Daoy (cell line): ENCODE measurements around the gene GRIK1. TPM values are rescaled to one million over a fixed set of nuclear protein-coding genes. Genes with fewer than 3 reads are reported as not detected.

ENCODE experiments used
- DNase-seq: peaks from one replicate; pipeline ENCODE4 v3.0.0-alpha.2; 2015; ENCODE audit warnings: low read depth
- total RNA-seq: library from RNA; depleted of rRNA; stranded (reverse); fragments of >200 nt; shearing (Covaris generic); gene quantifications from 2 replicates; pipeline ENCODE4 v1.2.3, GENCODE V29; 2014

GRIK1 gene
- total RNA-seq, 1 experiment from 2014 or later, result not detected

- no peak for DNase-seq
Measured at GRCh38 chr21:29642551-29643245, 297.1 kb downstream of the GRIK1 start.

DNA sequence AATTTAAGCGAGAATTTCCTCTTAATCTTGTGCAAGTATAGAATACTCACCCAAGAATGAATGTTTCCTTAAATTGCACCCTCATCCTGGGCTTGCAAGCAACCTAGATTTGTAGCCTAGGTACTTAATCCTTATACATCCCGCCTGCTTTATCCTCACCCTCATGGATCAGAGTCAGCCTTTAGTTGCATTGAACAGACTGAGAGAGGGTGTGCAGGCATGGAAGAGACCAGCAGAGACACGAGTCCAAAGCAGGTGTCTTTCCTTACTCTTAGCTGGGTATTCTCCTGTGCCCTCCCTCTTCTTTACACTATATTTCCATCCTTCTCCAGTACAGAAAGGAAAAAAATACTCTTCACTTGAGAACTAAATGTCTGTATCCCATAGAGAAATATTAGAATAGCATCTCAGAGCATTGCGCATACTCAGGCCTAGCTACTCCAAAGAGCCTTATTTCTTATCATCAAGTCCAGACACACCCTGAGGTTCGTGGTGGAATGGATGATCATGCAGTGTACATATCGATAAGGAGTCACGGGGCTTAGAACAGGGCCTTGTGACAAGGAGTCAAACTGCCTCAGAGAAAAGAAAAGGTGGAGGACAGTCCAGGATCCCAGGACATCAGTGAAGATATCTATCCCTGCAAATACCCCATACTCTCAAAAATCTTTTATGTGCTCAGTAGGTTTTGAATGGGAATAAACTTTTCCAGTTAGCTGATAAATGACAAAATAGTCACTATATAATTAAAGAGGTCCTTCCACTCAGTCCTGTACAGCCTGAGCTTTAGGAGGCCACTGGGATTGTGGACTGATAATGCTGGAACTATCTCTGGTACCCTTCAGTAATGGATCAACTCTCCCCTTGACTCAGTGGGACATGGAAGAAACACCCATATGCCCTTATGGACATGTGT lies 297.9 kb downstream of the GRIK1 start:
- DNase-seq, result no peak

DNA sequence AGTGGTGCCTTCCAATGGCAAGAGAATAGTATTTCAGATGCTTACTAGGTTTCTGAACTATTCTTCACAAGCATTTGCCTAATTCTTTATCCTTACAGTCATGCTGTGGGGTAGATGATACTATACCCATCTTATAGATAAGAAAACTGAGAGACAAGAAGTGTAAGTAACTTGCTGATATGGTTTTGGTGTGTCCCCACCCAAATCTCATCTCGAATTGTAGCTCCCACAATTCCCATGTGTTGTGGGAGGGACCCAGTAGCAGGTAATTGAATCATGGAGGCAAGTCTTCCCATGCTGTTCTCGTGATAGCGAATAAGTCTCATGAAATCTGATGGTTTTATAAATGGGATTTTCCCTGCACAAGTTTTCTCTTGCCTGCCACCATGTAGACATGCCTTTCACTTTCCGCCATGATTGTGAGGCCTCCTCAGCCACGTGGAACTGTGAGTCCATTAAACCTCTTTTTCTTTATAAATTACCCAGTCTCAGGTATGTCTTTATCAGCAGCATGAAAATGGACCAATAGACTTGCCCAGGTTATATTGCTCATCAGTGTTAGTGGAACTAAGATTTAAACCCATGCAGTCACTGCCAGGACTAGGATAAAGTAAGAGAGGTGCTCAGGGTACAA lies 298.7 kb downstream of the GRIK1 start:
- DNase-seq, result no peak

- DNase-seq, result no peak
Measured at GRCh38 chr21:29640080-29640508, 299.7 kb downstream of the GRIK1 start.

DNA sequence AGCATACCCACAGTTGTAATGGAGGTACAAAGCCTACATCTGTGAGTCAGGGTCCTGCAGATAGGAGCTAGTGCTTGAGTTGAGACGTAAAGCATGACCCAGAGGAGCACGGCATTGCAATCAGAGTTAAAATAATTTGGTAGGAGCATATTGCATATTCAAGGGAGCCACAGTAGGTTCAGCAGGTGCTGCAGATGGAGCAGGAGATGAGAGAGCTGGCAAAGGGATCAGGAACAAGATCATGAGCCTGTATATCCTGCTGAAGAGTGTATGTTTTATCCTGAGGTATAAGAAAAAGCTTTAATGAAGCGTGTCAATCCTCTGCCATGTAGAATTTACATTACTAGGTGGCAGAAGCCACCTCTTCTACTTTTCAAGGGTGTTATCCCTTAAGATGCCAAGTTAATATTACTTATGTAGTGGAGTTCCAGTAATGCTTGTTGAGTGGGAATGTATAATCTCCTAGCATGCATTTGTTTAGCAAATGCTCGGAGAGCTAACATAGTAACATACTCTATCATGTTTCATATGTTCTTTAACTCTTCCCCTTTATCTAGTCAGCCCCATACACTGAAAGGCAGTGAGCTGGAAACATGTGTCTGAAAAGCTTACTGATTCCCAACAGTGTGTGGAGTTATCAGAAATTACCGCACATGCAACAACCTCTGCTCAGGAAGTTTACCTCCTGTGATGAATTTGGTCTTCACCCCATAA lies 300.3 kb downstream of the GRIK1 start:
- no peak for DNase-seq

- DNase-seq, result no peak
Measured at GRCh38 chr21:29638761-29639327, 301.0 kb downstream of the GRIK1 start.

GRCh38 chr21:29638138-29638537 lies 301.7 kb downstream of the GRIK1 start:
- DNase-seq, result no peak

- no peak for DNase-seq
Measured at GRCh38 chr21:29637553-29637952, 302.2 kb downstream of the GRIK1 start.

- DNase-seq, result no peak
Measured at GRCh38 chr21:29637134-29637533, 302.7 kb downstream of the GRIK1 start.

DNA sequence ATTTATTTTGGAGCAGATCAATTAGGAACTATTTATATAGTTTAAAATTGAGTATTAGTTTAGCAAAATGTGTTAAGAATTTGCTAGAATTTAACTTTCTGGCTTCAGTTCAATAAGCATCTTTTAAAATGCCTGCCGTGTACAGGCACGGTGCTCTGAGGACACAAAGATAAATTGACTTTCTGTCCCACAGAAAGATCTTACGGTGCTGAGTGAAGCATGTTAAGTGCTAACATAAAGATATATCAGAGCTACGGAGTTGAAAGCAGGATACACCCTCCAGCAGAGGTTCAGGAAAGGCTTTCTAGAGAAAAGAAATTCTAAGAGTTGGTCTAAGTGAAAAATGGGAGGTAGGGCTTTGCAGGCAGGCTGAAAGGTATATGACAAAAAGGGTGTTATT lies 305.4 kb downstream of the GRIK1 start:
- DNase-seq, result no peak

- DNase-seq, result no peak
Measured at GRCh38 chr21:29633756-29634155, 306.0 kb downstream of the GRIK1 start.

GRCh38 chr21:29630441-29630840 lies 309.4 kb downstream of the GRIK1 start:
- no peak for DNase-seq

- DNase-seq, result no peak
Measured at GRCh38 chr21:29627905-29628304, 311.9 kb downstream of the GRIK1 start.

- no peak for DNase-seq
Measured at GRCh38 chr21:29626801-29627470, 312.9 kb downstream of the GRIK1 start.

DNA sequence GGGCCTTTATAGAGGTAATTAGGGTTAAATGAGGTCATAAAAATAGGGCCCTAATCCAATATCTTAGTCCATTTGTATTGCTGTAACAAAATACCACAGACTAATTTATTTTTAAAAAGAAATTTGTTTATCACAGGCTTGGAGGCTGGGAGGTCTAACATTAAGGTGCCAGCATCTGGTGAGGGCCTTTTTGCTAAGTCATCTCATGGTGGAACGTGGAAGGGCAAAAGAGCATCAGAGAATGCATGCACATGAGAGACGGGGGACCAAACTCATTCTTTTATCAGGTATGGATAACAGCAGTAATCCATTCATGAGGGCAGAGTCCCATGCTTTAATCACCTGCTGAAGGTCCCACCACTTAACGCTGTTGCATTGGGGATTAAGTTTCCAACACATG lies 313.8 kb downstream of the GRIK1 start:
- no peak for DNase-seq

DNA sequence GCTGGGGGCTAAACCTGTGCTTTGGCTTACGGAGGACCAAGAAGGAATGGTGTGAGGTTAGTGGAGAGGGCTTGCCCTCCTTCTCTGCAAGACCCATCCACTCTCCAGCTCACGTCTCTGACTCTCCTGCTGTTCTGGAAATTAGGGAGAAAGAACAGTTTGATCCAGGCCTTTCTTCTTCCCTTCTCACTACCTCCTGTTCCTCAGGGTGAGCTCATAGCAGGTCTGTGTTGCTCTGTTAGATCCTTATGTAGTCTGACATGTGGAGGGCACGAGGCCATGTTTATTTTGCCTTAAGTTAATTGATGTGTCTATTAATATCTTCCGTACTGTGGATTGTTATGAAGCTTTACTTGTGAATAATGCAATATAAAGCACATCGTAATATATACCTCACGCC lies 315.0 kb downstream of the GRIK1 start:
- no peak for DNase-seq

GRCh38 chr21:29621525-29621924 lies 318.3 kb downstream of the GRIK1 start:
- DNase-seq, result no peak

DNA sequence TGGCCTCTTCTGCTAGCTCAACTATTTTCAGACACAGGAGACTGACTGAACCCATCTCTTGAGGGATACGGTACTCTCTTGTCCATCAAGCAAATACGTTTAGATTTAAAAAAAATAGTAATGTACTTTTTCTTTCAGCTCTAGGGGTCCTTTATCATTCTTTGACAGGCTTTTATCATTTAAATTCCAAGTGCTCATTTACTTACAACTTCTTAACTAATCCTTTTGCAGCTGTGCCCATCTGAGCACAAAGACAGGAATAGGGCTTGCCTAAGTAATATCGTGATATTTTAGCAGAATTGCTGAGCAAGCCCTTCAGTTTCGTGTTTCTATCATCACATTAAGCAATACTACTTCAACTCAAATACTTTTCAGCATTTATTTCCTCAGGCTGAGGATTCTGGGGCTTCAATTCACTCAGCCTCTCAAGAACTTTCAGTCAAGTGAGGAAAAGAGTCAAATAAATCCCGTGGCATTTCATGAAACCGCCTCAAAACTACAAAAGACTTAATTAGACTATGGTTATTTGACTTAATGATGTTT lies 323.5 kb downstream of the GRIK1 start:
- DNase-seq, result no peak

GRCh38 chr21:29613877-29614276 lies 325.9 kb downstream of the GRIK1 start:
- DNase-seq, result no peak

DNA sequence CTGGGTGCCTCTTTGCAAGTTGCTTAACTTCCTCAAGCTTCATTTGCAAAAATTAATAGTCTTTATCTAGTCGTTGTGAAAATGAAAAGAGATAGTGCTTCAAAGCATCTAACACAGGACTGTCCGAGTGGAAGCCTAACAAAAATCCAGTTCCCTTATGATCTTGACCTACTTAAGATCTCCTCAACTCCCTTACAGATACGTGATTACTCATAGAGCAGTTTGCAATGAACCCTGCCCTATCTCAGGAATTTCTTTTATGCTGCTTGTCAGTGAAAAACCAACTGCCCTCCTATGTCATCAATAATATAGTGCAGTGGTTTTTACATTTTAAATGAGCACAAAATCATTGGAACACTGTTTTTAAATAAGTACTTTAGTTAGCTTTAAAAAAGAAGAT lies 326.8 kb downstream of the GRIK1 start:
- DNase-seq, result no peak
